Measurements from ENCODE around the gene ATCAY.

Gene ATCAY

GRCh38 chr19:3970313-3970807, 89.9 kb downstream of the ATCAY start:
- DNase-seq (ENCODE audit: low spot score): no peak

DNA sequence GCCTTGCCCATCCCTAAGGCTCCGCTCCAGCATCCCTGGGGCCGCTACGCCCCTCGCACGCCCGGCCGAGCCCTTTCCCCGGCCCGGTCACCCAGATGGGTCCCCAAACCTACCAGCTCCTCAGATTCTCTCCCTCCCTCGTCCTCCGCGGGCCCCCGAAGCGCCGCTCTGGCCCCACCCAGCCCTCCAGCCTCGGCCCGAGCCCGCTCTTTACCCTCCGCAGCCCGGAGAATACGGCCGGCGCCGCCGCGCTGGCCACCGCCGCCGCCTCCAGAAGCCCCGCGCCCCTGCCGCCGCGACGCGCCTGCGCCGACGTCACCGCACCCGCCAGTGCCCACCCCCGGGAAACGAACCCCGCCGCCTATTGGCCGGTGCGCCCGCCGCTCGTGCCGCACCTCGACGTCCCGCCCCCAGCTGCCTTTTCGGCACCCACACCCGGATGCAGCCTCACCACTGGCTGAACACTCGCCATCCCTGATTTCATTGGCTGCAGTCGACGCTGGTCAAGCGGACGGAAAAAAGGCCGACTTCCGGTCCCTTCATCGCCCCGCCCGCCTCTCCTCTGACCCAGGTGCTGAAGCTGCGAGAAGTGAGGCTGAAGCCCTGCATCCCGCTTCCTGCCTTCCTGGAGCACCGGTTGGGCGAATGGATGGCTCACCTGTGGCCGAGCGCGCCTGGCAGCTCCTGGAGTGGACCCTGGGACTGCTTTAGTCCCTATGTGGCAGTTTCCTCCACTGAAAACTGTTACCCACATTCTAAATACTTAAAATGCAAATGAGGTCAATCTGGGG, 90.5 kb downstream of the ATCAY start, which contains the start of gene DAPK3:
Gene DAPK3 (minus strand): TSS at position 292 of the 791 bp plus-strand sequence. CDS start 1,364 bp downstream, outside the sequence.
- DNase-seq (ENCODE audit: low spot score): peak; percentile 94

DNA sequence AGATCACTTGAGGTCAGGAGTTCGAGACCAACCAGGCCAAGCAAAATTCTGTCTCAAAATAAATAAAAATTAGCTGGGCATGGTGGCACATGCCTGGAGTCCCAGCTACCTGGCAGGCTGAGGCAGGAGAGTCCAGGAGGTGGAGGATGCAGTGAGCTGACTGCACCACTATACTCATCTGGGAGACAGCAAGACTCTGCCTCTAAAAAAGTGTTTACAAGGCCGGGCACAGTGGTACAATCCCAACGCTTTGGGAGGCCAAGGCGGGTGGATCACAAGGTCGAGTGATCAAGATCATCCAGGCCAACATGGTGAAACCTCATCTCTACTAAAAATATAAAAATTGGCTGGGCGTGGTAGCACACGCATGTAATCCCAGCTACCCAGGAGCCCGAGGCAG, 94.7 kb downstream of the ATCAY start:
- no peak for DNase-seq (ENCODE audit: low spot score)

- no peak for DNase-seq (ENCODE audit: low spot score)
These were observed 95.2 kb downstream of the ATCAY start for GRCh38 chr19:3975637-3976087.

DNA sequence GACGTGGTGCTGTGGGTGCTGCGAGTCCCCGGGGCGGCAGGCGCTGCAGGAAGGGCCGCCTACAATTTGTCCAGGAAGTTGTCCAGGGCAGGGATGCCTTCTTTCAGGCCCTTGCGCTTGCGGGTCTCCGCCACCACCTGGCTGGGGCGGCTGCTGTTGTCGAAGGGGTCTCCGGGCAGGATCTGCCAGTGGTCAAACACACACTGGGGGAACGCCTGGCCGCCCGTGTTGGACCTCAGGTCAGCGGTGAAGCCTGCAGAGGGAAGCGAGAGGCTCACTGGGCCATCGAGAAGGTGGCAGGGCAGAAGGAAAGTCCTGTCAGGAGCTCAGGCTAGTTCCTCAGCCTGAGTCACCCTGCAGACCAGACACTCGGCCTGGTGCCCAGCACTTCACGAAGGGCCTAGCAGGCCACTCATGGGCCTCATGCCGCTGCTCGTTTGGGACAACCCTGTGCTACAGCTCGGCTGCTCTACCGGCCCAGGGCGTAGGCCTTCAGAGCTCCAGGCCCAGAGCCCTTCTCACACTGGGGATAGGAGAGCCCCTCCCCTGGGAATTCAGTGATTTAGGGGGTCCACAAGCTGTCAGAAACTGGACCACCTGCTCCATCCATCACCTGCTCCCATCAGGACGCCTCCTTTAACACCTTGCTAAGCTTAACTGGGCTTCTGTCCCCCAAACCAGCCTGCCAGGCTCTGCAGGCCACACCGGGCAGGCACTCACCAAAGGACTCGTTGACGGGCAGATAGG, 96.2 kb downstream of the ATCAY start:
- no peak for DNase-seq (ENCODE audit: low spot score)
